SKM-1 (cell line): ENCODE measurements around the gene L3MBTL3.

ENCODE experiments used
- DNase-seq: peaks from one replicate; lab custom pipeline; 2025; ENCODE audit not compliant: unreplicated experiment; lab: John Stamatoyannopoulos, UW

Gene L3MBTL3

DNA sequence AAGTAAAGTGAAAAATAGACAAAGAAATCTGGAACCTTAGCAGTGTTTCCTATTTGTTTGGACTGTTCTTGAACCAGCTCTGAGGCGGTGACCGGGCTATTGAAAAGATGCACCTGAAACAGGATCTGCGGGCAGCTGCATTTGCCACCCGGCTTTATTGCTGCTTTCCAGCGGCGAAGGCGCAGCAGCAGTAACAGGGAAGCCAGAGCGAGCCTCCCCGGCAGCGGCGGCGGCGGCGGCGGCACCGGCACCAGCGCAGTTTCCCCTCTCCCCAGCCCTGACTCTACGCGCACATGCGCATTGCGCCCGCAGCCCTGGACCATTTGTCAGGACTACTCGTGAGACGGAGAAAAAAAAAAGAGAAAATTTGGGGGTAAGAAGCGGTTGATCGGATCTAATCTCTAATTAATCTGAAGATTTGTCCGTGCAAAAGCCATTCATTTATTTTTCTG is at the start of gene L3MBTL3:
TSS of gene L3MBTL3 (plus strand) at position 290 of the 452 bp plus-strand sequence. CDS start 24,119 bp downstream, outside the sequence.
- peak; percentile 64 for DNase-seq

DNA sequence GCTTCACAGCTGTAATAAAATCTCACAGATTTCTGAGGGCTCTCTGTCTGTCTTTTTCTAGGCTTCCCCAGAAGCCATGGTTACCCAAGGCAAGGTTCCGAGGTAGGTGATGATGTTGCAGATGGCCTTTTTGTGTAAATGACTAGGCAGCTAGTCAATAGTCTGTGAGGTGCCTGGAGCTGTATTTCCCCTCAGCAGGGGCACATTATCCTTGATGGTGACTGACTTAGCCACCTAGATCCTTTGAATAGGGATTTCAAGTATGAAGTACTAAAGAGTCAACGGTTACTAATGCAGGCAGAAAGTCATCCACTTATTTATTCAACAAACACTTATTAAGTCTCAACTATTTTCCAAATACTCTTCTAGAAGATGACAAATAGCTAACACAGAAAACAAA is 49.3 kb upstream of the L3MBTL3 start:
- no peak for DNase-seq

DNA sequence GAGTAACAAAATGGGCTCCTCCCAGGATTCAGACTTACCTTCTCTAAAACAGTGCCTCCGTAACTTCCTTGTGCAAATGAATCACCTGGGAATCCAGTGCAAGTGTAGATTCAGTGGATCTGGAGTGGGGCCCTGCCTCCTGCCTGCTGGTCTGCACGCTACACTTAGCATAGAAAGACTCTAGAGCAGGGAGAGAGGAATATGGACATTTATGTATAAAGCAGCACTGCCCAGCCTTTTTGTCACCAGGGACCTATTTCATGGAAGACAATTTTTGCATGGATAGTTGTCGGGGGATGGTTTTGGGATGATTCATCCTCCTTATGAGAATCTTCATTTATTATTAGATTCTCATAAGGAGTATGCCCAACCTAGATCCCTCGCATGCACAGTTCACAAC is 42.3 kb upstream of the L3MBTL3 start:
- DNase-seq: no peak

DNA sequence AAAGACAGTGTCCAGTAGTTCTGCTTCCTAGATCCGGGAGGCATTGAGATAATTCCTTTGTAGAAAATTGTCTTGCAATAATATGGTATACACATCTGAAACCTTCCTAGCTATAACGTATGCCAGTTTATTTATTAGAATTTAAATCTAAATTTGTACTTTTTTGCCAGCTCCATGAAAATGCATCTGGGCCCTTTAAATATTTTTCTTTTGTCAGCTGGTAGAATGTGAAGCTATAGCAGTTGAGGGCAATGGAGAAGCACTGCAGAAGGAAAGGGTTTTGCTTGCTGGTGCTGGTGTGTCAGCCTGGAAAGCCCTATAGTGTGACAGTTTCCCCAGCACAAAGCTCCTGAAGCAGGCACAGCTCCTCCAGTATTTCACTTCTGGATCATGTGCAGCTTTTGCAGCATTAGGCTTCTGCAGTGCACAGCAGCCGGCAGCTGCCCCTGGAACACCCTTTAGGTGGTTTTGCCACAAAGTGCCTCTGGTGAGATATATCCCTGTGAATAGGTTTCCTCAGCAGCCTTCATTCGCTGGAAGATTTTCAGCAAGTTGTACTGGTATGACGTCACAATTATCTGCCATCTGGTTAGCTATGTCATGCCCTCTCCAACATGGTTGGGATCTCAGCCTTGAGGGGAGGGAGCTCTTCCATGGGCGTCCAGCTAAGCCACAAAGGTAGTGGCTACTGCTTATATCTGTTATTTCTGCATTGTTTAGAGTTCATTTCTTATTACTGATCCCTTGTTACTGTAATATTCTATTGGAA is 40.0 kb upstream of the L3MBTL3 start:
- no peak for DNase-seq

DNA sequence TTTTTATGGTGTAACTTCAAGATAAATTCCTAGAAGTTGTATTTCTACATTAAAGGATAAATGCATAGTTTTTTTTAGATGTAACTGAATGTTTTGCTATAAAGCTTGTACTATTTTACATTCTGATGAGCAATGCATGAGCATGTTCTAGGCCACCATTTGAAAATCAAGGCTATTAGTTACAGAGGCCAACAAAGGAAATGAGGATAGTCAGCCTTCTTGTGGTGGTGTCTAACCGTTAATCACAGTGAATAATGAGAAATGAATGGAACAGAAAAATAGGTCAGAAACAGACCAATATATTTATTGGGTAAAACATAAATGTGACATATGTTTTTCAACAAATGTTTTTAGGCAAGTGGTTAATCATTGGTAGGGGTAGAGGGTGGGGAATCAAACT is 37.6 kb upstream of the L3MBTL3 start:
- no peak for DNase-seq

DNA sequence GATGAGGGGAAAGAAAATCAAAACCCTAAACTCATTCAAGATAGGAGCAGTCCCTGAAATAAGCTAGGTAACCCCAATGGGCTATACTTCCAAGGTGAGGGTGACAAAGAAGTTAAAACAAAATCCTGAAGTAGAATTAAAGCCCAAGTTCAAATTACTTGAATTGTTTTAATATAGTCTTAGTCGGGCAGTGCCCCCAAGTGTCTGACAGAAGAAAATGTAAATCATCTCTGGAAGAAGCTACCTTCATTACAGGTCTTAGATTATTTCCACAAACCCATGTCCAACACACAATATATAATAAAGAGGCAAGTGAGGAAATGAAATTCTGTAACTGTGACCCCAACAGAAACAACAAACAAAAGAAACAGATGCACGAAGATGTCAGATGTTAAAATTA is 36.8 kb upstream of the L3MBTL3 start:
- no peak for DNase-seq

DNA sequence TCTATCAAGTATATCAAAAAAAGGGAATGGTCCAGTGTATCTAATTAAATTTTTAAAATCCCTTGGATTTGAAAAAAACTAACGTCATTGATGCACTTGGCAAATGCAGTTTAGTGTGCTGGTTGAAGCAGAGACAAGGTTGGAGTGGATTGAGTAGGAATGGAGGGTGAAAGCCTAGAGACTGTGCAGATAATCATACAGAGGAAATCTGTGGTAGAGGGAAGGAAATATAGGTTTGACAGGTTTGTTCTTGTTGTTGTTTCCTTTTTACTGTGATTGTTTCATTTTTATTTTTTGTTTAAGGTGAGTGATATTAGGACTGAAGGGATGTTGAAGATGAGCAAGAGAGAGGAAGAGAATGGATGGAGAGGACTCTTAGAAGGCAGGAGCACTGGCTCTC is 29.0 kb upstream of the L3MBTL3 start:
- no peak for DNase-seq

DNA sequence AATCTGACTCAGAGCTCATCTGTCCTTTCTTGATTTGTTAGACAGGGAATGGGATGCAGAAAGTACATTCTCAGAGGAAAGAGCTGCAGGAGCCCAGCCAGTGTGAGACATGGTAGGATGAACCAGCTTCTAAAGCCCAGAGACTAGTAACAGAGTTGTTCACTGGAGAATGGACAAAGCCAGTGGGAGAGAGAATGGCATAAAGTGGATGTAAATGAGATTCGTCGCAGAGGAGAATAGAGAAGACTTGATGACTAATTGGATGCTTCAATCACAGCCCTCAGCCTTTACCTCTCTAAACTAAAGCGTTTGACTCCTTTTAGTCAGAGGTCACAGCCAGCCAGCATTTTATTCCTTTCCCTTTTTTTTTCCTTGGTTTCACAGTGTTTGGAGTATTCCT is 25.5 kb upstream of the L3MBTL3 start:
- no peak for DNase-seq

DNA sequence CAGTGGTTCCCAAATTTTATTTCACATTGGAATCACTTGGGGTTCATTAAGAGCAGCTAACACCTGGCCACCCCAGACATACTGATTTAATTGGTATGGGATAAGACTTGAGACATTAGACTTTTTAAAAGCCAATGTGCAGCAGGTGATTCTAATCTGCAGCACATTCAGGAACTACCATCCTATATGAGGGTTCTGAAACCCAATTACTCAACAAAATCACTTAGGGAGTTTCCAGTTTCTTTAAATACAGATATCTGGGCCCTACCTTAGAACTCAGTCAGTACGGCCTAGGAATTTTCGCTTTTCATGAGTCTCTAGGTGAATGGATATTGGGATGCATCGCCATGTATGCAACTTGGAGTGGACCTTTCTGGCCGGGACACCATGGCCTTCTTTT is 24.0 kb upstream of the L3MBTL3 start:
- no peak for DNase-seq

DNA sequence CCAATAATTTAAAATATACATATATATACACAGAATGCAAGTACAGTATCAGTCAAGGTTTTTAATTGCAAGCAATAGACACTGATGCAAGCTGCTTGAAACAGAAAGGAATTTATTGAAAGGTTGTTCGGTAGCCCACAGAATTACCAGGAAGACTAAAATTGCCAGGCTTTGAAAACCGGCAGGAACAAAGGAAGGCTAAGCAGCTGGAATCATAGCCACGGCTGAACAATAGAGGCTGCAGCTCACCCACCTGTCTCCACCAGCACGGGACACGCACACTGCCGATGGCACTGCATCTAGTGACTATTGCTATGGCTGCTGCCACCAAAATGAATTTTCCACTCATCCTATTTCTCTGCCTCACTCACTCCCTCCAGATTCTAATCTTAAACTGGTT is 22.0 kb upstream of the L3MBTL3 start:
- DNase-seq: no peak

DNA sequence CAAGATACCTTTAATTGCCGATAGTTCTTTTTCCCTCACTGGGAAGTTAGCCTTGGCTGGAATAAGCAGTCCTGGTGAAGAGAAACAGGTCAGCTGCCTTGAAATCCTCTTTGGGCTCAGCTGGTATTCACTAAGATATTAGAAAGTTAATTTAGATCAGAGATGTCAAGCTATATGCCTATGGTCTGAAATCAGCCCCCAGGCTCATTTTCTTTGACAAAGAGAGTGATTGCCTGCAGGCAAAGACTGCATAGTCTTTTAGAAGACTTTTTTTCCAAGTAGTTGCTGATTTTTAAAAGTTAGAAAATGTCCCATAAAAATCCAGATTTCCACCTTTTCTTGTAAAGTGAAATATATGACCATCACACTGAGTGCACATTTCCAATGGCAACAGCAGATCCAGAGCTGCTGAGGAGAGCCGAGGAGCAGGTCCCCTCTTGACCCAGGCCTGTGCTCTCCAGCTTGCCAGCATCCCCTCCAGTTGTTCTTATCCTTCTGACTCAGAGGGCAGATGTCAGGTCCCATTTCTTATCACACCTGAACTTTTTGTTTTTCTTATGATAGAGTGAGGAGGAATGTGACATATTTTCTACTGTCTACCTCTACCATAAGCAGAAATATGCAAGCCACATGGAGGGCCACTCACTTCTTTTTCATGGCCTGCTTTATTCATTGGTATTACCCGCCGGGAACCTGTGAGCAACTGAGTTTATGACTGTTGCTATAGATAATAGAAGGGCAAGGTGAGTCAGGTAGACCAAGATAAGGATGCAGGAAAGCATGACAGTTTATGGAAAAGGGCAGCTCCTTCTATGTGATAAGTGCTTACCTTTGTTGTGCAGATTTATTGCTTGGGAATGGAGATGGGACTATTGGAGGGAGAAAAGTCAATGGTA is 17.6 kb upstream of the L3MBTL3 start:
- no peak for DNase-seq

DNA sequence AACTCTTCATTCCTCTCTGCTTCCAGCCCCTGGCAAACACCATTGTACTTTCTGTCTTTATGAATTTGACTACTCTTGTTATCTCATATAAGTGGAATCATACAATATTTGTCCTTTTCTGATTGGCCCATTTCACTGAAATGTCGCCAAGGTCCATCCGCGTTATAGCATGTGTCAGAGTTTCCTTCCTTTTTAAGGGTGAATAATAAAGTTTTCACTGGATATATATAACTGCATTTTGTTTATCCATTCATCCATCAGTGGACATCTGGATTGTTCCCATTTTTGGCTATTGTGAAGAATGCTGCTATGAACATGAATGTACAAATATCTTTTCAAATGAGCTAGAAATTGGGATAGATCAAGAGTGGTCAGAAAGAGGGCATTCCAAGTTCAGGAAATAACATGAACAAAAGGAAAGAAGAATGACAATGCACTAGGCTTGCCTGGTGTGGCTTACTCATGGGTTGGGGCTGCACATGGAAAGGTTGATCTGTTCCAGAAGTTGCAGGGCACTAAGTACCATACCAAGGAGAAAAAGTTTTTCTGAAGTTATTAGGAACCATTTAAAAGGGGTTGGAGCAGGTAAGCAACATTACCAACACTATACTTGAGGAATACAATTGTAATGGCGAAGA is 10.0 kb upstream of the L3MBTL3 start:
- DNase-seq: no peak

DNA sequence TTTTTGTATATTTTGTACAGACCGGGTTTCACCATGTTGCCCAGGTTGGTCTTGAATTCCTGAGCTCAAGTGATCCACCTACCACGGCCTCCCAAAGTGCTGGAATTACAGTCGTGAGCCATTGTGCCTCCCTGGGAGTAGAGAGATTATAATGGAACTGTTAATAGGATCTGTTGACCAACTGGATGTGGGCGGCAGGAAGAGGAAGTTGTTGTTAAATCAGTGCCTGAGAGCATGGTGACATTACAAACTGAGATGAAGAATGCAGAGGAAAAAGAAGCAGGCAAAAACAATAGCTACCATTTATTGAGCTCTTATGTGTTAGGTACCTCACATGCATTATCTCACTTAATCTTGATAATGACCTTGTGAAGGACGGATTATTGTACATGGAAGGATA is 9.2 kb upstream of the L3MBTL3 start:
- DNase-seq: no peak

DNA sequence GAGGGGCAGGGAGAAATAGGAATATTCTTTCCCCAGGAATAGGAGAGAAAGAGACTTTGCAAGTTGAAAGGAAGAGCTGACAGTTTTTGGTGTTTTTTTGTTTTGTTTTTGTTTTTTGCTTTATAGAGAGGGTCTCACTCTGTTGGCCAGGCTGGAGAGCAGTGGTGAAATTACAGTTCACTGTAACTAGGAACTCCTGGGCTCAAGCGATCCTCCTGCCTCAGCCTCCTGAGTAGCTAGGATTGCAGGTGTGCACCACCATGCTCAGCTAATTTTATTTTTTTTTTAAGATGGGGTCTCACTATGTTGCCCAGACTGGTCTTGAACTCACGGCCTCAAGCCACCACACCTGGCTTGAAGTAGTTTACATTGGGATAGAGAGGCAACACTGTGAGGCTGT is 8.0 kb upstream of the L3MBTL3 start:
- no peak for DNase-seq

DNA sequence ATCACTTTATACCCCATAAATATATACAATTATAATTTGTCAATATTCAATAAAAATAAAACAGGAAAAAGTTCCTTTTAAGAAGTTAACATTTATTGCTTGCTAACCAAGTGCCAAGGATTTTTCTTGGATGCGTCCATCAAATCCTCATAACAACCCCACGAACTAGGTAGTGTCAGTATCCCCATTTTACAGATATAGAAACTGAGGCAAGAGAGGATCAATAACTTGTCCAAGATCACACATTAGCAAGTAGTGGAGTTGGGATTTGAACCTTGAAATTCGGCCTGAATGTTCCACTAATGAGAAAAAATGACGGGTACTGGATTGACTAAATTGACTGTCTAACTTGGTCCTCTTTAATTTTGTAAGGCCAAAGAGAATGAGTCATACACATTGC is 5.7 kb upstream of the L3MBTL3 start:
- no peak for DNase-seq

DNA sequence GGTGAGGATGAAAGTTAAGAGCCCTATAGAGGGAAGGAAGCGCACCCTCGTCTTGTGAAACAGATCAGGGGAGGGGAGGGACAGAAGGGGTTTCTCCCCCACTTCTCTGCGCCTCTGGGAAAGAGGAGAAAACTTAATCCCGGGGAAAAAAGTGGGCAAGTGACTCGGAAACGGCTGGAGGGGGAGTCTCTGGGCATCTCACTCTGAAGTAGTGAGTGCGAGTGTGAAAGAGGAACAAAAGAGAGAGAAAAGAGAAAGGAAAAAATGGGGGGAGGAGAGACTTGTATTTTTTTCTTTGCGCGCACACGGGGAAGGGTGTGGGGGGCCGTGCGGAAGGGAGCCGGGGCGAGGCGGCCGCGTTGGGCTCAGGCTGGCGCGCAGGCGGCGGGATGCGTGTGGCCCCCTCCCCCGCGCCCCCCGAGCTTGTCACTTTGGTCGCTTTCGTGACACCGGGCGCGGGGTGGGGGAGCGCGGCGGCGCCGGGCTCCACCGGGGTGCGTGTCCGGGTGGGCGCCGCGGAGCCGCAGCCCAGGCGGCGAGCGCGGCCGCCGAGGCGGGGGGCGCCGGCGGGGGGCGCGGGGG is 454 bp downstream of the L3MBTL3 start:
- peak; percentile 19 for DNase-seq

DNA sequence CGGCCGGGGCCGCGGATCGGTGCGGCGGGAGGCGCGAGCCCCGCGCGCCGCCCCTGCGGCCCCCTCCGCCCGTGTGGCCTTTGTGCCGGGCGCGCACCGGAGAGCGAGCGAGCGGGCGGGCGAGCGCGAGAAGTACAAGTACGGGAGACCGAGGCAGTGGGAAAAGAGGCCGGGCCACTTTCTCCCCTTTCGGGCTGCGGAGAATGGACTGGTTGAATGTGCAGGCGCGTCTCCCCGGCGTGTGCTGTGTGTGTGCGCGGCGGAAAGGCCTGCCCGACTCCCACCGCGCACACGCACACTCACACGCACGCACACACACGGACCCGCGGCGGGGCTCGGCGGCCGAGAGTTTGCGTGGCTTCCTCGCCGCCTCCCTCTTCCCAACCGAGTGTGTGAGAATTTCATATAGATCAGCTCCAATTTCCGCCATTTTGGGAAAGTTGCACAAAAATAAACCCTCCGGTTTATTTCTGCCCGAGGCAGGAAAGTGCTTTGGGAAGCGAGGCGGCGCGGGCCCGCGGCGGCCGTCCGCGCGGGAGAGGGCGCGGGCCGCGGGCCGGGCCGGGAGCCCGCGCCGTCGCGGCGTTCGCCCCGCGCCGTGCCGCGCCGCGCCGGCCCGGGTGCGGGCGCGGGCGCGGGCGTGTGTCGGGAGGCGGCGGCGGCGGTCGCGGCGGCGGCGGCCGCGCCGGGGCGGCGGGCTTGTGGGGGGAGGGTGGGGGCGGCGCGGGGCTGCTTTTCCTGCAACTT is 1.1 kb downstream of the L3MBTL3 start:
- DNase-seq: no peak

DNA sequence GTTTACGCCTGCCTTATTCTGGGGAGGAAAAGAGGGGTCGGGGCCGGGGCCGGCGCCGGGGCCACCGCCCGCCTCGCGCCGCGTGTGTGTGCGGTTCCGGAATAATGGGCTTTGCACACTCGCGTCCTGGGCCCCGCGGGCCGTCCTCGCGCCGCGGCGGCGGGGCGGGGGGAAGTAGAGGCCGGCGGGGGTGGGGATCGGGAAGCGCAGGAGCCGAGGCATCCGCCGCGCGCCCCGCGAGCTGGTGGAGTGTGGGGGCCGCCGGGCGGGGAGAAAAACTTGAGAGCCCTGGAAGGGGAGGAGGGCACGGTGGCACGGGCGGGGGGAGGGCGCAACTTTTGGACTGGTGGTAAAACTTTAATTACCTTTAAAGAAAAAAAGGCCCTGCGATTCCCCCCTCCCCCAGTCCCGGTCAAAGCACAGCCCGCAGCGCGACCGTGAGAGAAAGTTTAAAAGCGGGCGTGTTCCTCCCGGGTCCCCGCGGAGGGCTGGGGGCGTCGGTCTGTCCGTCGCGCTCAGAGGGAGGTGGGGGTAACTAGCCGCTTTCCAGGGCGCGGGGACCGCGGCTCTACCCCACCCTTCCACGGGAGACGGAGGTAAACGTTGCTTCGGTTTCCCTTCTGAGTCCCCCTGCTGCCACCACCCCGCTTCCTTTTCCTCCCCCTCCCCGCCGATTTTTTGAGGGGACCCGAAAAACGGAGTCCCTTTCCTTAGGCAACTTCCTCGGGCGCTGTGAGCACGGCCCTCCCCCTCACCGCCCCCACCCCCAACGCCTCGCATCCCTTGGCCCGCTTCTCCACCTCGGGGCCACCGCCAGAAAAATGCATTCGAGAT is 1.9 kb downstream of the L3MBTL3 start:
- peak; percentile 41 for DNase-seq

DNA sequence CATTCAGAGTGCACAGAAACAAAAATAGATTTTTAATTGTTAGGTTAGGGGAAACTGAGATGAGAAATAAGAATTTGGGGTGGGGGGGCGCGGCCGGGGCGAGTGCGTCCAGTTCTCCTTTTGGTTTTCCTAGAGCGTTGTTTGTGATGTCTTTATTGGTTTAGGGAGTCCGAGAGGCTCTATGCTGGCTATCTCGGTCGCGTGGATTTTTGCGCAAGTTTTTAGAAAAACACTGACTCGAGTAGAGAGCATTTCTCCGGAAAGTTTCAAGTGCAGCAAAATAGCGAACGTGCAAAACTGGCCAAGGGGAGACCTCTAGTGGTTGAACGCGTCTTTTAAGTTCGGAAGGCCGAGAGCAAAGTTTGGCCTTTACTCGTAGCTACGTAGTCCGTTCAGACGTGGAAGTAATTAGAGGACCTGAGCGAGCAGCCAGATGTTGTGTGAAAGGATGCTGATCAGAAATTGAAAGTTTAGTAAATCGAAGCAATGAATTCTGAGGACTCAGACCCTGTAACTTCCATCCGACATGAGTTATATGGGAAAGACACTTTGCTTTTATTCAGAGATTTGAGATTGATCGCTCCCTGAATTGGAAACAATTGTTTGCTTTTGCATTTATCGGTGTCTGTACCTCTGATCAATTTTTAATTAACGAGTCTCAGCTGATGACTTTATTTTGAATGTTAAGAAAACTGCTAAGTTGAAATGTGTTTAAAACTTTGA is 2.7 kb downstream of the L3MBTL3 start:
- DNase-seq: peak; percentile 78
